ENCODE data around the gene CPNE6. TPM values are rescaled to one million over a fixed set of nuclear protein-coding genes. Genes with fewer than 3 reads are reported as not detected.

The CPNE6 gene
- total RNA-seq, 1 experiment from 2014 or later = not detected

- no TSS peak for BruUV-seq (replicated peaks)
- no peaks in the 10 kb centered on the region for H3K79me2 ChIP-seq (ENCODE audit: insufficient read depth, low read length)
- ATAC-seq = no peak
- ChIA-PET CTCF (no interaction called here), RAD21 (ENCODE audit: low non-redundant PET in 1 of 2, low total read pairs in 2 of 2, uncharacterized antibody in 2 of 2, unreplicated experiment in 2 of 2) (no interaction called here), POLR2A (no interaction called here)
- intact Hi-C loops (cut with micrococcal nuclease) = no loop called here
- no peak overlapping the region for H3K9ac ChIP-seq (ENCODE audit: low read length)
- H3K9me2 ChIP-seq (ENCODE audit: insufficient read depth) = no peaks in the 10 kb centered on the region
- no peak for DNase-seq (ENCODE audit: low read depth, low spot score)
- H3K4me3 ChIP-seq (replicated peaks in 1 of 2; ENCODE audit: low read depth in 1 of 2, low read length in 2 of 2) = no peak overlapping the region
- TF ChIP-seq ZBTB33 (IDR thresholded peaks at IDR 0.05; ENCODE audit: extremely low read depth, insufficient replicate concordance, low read length) = no peak
- no peak for TF ChIP-seq ELF1 (IDR thresholded peaks at IDR 0.05; ENCODE audit: borderline replicate concordance, low read depth)
- no peak for TF ChIP-seq FOSL1 (IDR thresholded peaks at IDR 0.05; ENCODE audit: low read depth)
- no peak for TF ChIP-seq POLR2AphosphoS5 (IDR thresholded peaks at IDR 0.05; ENCODE audit: low read depth, low read length)
- no peak for TF ChIP-seq CBX3 (IDR thresholded peaks at IDR 0.05; ENCODE audit: low read depth)
- no peak for TF ChIP-seq SP1 (IDR thresholded peaks at IDR 0.05; ENCODE audit: low read depth)
- TF ChIP-seq CTCF (IDR thresholded peaks at IDR 0.05 in 2 of 3, conservative IDR thresholded peaks at IDR 0.05 in 1 of 3; ENCODE audit: borderline replicate concordance in 1 of 3, insufficient read depth in 1 of 3, low read depth in 2 of 3, low read length in 2 of 3) = no peak
- TF ChIP-seq TCF7L2 (IDR thresholded peaks at IDR 0.05; ENCODE audit: borderline replicate concordance, extremely low read depth, insufficient read depth, insufficient read length) = no peak
- TF ChIP-seq SIN3A (IDR thresholded peaks at IDR 0.05; ENCODE audit: low read depth) = no peak
- TF ChIP-seq REST (IDR thresholded peaks at IDR 0.05; ENCODE audit: low read depth) = no peak
- TF ChIP-seq SRF (IDR thresholded peaks at IDR 0.05; ENCODE audit: low read depth) = no peak
- TF ChIP-seq MAX (IDR thresholded peaks at IDR 0.05) = no peak
- no peak for TF ChIP-seq CEBPB (IDR thresholded peaks at IDR 0.05; ENCODE audit: low read depth)
- TF ChIP-seq ZNF274 (IDR thresholded peaks at IDR 0.05; ENCODE audit: low read depth, low read length) = no peak
- TF ChIP-seq YY1 (IDR thresholded peaks at IDR 0.05; ENCODE audit: extremely low read depth, insufficient replicate concordance, low read depth, low read length) = no peak
- TF ChIP-seq JUND (IDR thresholded peaks at IDR 0.05) = no peak
- peaks cover 18 to 30% of the 10 kb centered on the region in 2 experiments for H3K4me1 ChIP-seq (ENCODE audit: control insufficient read depth in 1 of 2, insufficient read depth in 2 of 2, low read length in 2 of 2)
- no peaks in the 10 kb centered on the region for H4K20me1 ChIP-seq (ENCODE audit: insufficient read depth)
- H3K27ac ChIP-seq (ENCODE audit: low read depth, low read length) = no peak overlapping the region
- H3K27me3 ChIP-seq (ENCODE audit: insufficient read depth, low read length) = no peaks in the 10 kb centered on the region
- no peaks in the 10 kb centered on the region for H3K36me3 ChIP-seq (ENCODE audit: control insufficient read depth in 1 of 2, insufficient read depth in 2 of 2, low read length in 2 of 2)
- H3K9me3 ChIP-seq (ENCODE audit: control insufficient read depth in 1 of 2, insufficient read depth in 1 of 2, low read depth in 1 of 2, low read length in 2 of 2) = no peaks in the 10 kb centered on the region
- H2AFZ ChIP-seq (ENCODE audit: low read depth, low read length, poor library complexity, severe bottlenecking) = no peak overlapping the region
- H3K4me2 ChIP-seq (ENCODE audit: low read length) = no peak overlapping the region
Measured at GRCh38 chr14:24078146-24078545, 6.8 kb downstream of the CPNE6 start.

All from HCT116 (cell line).